Stomach (tissue), 9 donors: ENCODE results near the gene DHRS13. TPM values are rescaled to one million over a fixed set of nuclear protein-coding genes. Genes with fewer than 3 reads are reported as not detected.

Experiments used
- DNase-seq, 2 donors: peaks; one replicate each; pipeline versions ENCODE4 v3.0.0 to v3.0.0-alpha.2; 2013 to 2019
- H3K27ac ChIP-seq, 5 donors: fragments of 200-600 bp in 4 of 5; sonication (generic) in 4 of 5; one replicate each; pipeline ENCODE4 v1.5.1; 2013 to 2019; ENCODE audit warnings: mild to moderate bottlenecking in 1 of 5, moderate library complexity in 1 of 5
- H3K27me3 ChIP-seq, 3 donors: fragments of 200-600 bp; sonication (generic); one replicate each; pipeline ENCODE4 v1.5.1; 2017 to 2019; ENCODE audit warnings: mixed run types in 1 of 3
- H3K36me3 ChIP-seq, 4 donors: fragments of 200-600 bp; sonication (generic); 1 replicate in 3 of 4; 2 replicates in 1 of 4; pipeline ENCODE4 v1.5.1; 2016 to 2019
- H3K4me1 ChIP-seq, 4 donors: fragments of 200-600 bp; sonication (generic); one replicate each; pipeline ENCODE4 v1.5.1; 2016 to 2019
- H3K4me3 ChIP-seq, 4 donors: fragments of 200-600 bp; sonication (generic) in 3 of 4; one replicate each; pipeline ENCODE4 v1.5.1; 2016 to 2019; ENCODE audit warnings: mild to moderate bottlenecking in 1 of 4
- H3K9me3 ChIP-seq, 4 donors: fragments of 200-600 bp; sonication (generic); one replicate each; pipeline ENCODE4 v1.5.1; 2016 to 2019
- CTCF ChIP-seq, 7 experiments: fragments of 450-650 bp in 4 of 7; fragments of 200-600 bp in 3 of 7; sonication (generic) in 3 of 7; IDR thresholded peaks; one replicate each; pipeline ENCODE4 v1.5.1; 2016 to 2019; ENCODE audit warnings: antibody characterized with exemption in 7 of 7, control low read depth in 2 of 7, mild to moderate bottlenecking in 1 of 7
- EP300 ChIP-seq: sonication (generic); formaldehyde crosslinking; IDR thresholded peaks from one replicate; pipeline ENCODE4 v1.6.1; 2017; ENCODE audit warnings: antibody characterized with exemption
- POLR2A ChIP-seq, 4 donors: fragments of 450-650 bp; IDR thresholded peaks; one replicate each; pipeline ENCODE4 v1.6.1; 2016; ENCODE audit warnings: antibody characterized with exemption in 4 of 4, control low read depth in 2 of 4, mild to moderate bottlenecking in 1 of 4, moderate library complexity in 1 of 4
- POLR2AphosphoS5 ChIP-seq, 3 donors: sonication (generic); formaldehyde crosslinking; IDR thresholded peaks; one replicate each; pipeline ENCODE4 v1.6.1; 2016; ENCODE audit warnings: antibody characterized with exemption in 3 of 3
- WGBS, 5 donors: extraction: QIAGEN DNeasy Blood & Tissue Kit in 3 of 5; methylation state at CpG; one replicate each; pipeline versions ENCODE4 v1.1.5 to v1.1.7; 2013 to 2018; 5-methylcytosine and 5-hydroxymethylcytosine counted together
- intact Hi-C: fragments of 100-400 bp; cut with DNase I; formaldehyde crosslinking; loops from one replicate; pipeline ENCODE4 v1.15.1; 2023; ENCODE audit warnings: low total_unique reads
- polyA plus RNA-seq, 3 donors: library from polyadenylated mRNA; stranded (reverse); fragments of 200-250 nt; gene quantifications; one replicate each; pipeline ENCODE4 v1.2.3, GENCODE V29; 2013
- total RNA-seq, 5 donors: library from RNA; depleted of rRNA; stranded (reverse); fragments of >200 nt; gene quantifications; one replicate each; pipeline versions ENCODE4 v1.1.0 to v1.2.3, GENCODE V29; 2014 to 2016
- donor health status: healthy with polysubstance abuse.
- donor health status: Bipolar disorder and iron deficiency.
- donor health status: healthy.

Gene DHRS13
- total and polyA plus RNA-seq, 8 donors: 4.4 to 33.5 (median 8.3) TPM; not detected in 1

GRCh38 chr17:28860363-28860808 lies 42.5 kb downstream of the DHRS13 start:
- H3K4me3 ChIP-seq: no peak overlapping the region
- peaks cover 43 to 61% (median 56%) of the 10 kb centered on the region in 4 donors for H3K36me3 ChIP-seq
- no peak overlapping the region for H3K27ac ChIP-seq
- no peaks in the 10 kb centered on the region for H3K9me3 ChIP-seq
- no peak for DNase-seq
- TF ChIP-seq CTCF (IDR thresholded peaks at IDR 0.05): no peak
- no peak for TF ChIP-seq POLR2AphosphoS5 (IDR thresholded peaks at IDR 0.05)
- TF ChIP-seq EP300: no peak
- TF ChIP-seq POLR2A (IDR thresholded peaks at IDR 0.05): no peak
- intact Hi-C loops: no loop called here
- H3K27me3 ChIP-seq: no peaks in the 10 kb centered on the region
- 77 to 97% (median 95%) methylated on average over 4 of the region's 4 CpGs for WGBS, 5 donors
- H3K4me1 ChIP-seq: peaks cover 4 to 9% (median 7%) of the 10 kb centered on the region in 4 donors

- Histone ChIP-seq H3K4me1 (peaks cover 6 to 18% (median 16%) of the 10 kb centered on the region in 4 donors), H3K27ac (no peak overlapping the region), H3K36me3 (peaks cover 43 to 61% (median 56%) of the 10 kb centered on the region in 4 donors), H3K4me3 (no peak overlapping the region), H3K27me3 (no peaks in the 10 kb centered on the region), H3K9me3 (no peaks in the 10 kb centered on the region)
- no peak for DNase-seq
- WGBS, 5 donors: 42 to 68% (median 49%) methylated on average over 2 of the region's 2 CpGs
- intact Hi-C loops: no loop called here
- no peak for TF ChIP-seq POLR2AphosphoS5 (IDR thresholded peaks at IDR 0.05)
- TF ChIP-seq CTCF (IDR thresholded peaks at IDR 0.05): no peak
- no peak for TF ChIP-seq POLR2A (IDR thresholded peaks at IDR 0.05)
- TF ChIP-seq EP300: no peak
Observed at GRCh38 chr17:28858801-28859355, 44.0 kb downstream of the DHRS13 start.

GRCh38 chr17:28857905-28858800 lies 44.7 kb downstream of the DHRS13 start:
- 78 to 92% (median 86%) methylated on average over 3 of the region's 3 CpGs for WGBS, 5 donors
- no peak overlapping the region for H3K4me3 ChIP-seq
- DNase-seq: no peak
- H3K27ac ChIP-seq: no peak overlapping the region
- no peaks in the 10 kb centered on the region for H3K27me3 ChIP-seq
- intact Hi-C loops: no loop called here
- H3K4me1 ChIP-seq: peaks cover 6 to 18% (median 17%) of the 10 kb centered on the region in 4 donors
- no peak for TF ChIP-seq CTCF (IDR thresholded peaks at IDR 0.05)
- no peak for TF ChIP-seq EP300
- TF ChIP-seq POLR2A (IDR thresholded peaks at IDR 0.05): no peak
- no peak for TF ChIP-seq POLR2AphosphoS5 (IDR thresholded peaks at IDR 0.05)
- H3K9me3 ChIP-seq: no peaks in the 10 kb centered on the region
- H3K36me3 ChIP-seq: peaks cover 43 to 61% (median 56%) of the 10 kb centered on the region in 4 donors

GRCh38 chr17:28856028-28856574 lies 46.8 kb downstream of the DHRS13 start:
- intact Hi-C loops: no loop called here
- H3K4me3 ChIP-seq: peak overlapping the region in 1 of 4 donors; percentile 78
- H3K36me3 ChIP-seq: peaks cover 43 to 51% (median 50%) of the 10 kb centered on the region in 4 donors
- no peak for DNase-seq
- H3K27ac ChIP-seq: no peak overlapping the region
- 87 to 97% (median 94%) methylated on average over 5 of the region's 5 CpGs for whole genome bisulfite sequencing, 5 donors
- peaks cover 6 to 18% (median 17%) of the 10 kb centered on the region in 4 donors for H3K4me1 ChIP-seq
- H3K9me3 ChIP-seq: no peaks in the 10 kb centered on the region
- TF ChIP-seq POLR2AphosphoS5 (IDR thresholded peaks at IDR 0.05) (no peak), CTCF (IDR thresholded peaks at IDR 0.05) (no peak), EP300 (no peak)
- H3K27me3 ChIP-seq: no peaks in the 10 kb centered on the region
